Measurements from ENCODE around the gene GGTA1.

GGTA1 gene

GRCh38 chr9:121495976-121496375 is 3.7 kb downstream of the GGTA1 start:
- no peak for TF ChIP-seq CTCF (IDR thresholded peaks at IDR 0.05; ENCODE audit: insufficient read depth, low read length, missing control alignments)
- ChIA-PET CTCF (interaction anchor here (0.6 to 1.0 kb wide), 3 partner anchors 10 to 116 kb away, joined by 3 read pairs; no protein-coding TSS in a partner anchor), POLR2A (no interaction called here)
- no peak for DNase-seq (ENCODE audit: low read depth, low spot score)
- no peak overlapping the region for H3K4me3 ChIP-seq (ENCODE audit: low read depth, low read length)

GRCh38 chr9:121494192-121494591 is 5.5 kb downstream of the GGTA1 start:
- DNase-seq (ENCODE audit: low read depth, low spot score), result no peak
- ChIA-PET POLR2A (no interaction called here), CTCF (interaction anchor here (1.0 kb wide), 1 partner anchor 47 kb away, joined by 3 read pairs; no protein-coding TSS in a partner anchor)
- H3K4me3 ChIP-seq (ENCODE audit: low read depth, low read length), result no peak overlapping the region
- no peak for TF ChIP-seq CTCF (IDR thresholded peaks at IDR 0.05; ENCODE audit: insufficient read depth, low read length, missing control alignments)

- CTCF ChIA-PET, result interaction anchor here (0.9 to 1.9 kb wide), 5 partner anchors 10 to 28 kb away, joined by 3 to 7 read pairs (median 4); no protein-coding TSS in a partner anchor
- no peak for TF ChIP-seq CTCF (IDR thresholded peaks at IDR 0.05; ENCODE audit: insufficient read depth, low read length, missing control alignments)
- POLR2A ChIA-PET, result no interaction called here
- DNase-seq (ENCODE audit: low read depth, low spot score), result no peak
- H3K4me3 ChIP-seq (ENCODE audit: low read depth, low read length), result no peak overlapping the region
These were observed 8.5 kb downstream of the GGTA1 start for GRCh38 chr9:121491111-121491510.

GRCh38 chr9:121489344-121489743 is 10.3 kb downstream of the GGTA1 start:
- TF ChIP-seq CTCF (IDR thresholded peaks at IDR 0.05; ENCODE audit: insufficient read depth, low read length, missing control alignments), result no peak
- POLR2A ChIA-PET, result no interaction called here
- CTCF ChIA-PET, result interaction anchor here (1.2 to 1.6 kb wide), 2 partner anchors 9 to 10 kb away, joined by 5 to 9 read pairs; partner anchors contain the start of gene GGTA1
- no peak overlapping the region for H3K4me3 ChIP-seq (ENCODE audit: low read depth, low read length)
- no peak for DNase-seq (ENCODE audit: low read depth, low spot score)

- DNase-seq (ENCODE audit: low read depth, low spot score), result no peak
- H3K4me3 ChIP-seq (ENCODE audit: low read depth, low read length), result no peak overlapping the region
- ChIA-PET POLR2A (interaction anchor here (0.6 kb wide), 1 partner anchor 434 kb away, joined by 3 read pairs; no protein-coding TSS in a partner anchor), CTCF (no interaction called here)
- TF ChIP-seq CTCF (IDR thresholded peaks at IDR 0.05; ENCODE audit: insufficient read depth, low read length, missing control alignments), result no peak
These were observed 13.6 kb downstream of the GGTA1 start for GRCh38 chr9:121486043-121486442.

GRCh38 chr9:121485623-121486022 is 14.0 kb downstream of the GGTA1 start:
- H3K4me3 ChIP-seq (ENCODE audit: low read depth, low read length), result no peak overlapping the region
- POLR2A ChIA-PET, result no interaction called here
- CTCF ChIA-PET, result no interaction called here
- DNase-seq (ENCODE audit: low read depth, low spot score), result no peak
- TF ChIP-seq CTCF (IDR thresholded peaks at IDR 0.05; ENCODE audit: insufficient read depth, low read length, missing control alignments), result no peak
